ENCODE results near the gene UNK.

Gene UNK

DNA sequence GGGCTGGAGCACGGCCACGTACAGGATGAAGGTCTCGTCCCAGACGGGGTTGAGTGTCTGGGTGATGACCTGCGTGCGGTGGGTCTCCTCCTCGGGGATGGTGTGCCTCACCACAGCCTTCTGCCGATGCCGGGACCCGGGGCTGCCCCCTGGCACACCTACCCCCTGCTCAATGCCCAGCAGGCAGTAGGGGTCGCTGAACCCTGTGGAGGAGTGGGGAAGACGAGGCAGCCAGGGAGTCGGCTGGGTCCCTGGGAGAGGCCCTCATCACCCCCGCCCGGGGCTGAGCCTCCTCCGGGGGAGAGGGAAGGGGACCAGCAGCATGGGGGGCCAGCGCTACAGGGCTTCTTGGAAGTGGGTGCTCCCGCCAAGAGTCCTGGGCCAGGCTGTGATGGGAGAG lies 57.8 kb downstream of the UNK start:
- H3K9me3 ChIP-seq (ENCODE audit: control insufficient read depth in 2 of 2, low read length in 2 of 2) = no peaks in the 10 kb centered on the region
- no peak overlapping the region for H3K4me3 ChIP-seq (ENCODE audit: low read length in 2 of 2)
- no peak overlapping the region for H3K27ac ChIP-seq (ENCODE audit: low read length)
- H3K9ac ChIP-seq (ENCODE audit: low read length in 2 of 2) = no peak overlapping the region
- H3K27me3 ChIP-seq (ENCODE audit: control insufficient read depth in 1 of 2, insufficient read depth in 2 of 2, low read length in 2 of 2) = no peaks in the 10 kb centered on the region
- H3K4me1 ChIP-seq (ENCODE audit: control insufficient read depth, insufficient read depth, low read length) = peaks cover 16% of the 10 kb centered on the region
- H3K36me3 ChIP-seq (ENCODE audit: control insufficient read depth in 2 of 2, insufficient read depth in 2 of 2, low read length in 2 of 2) = peaks cover 14 to 16% of the 10 kb centered on the region in 2 donors

DNA sequence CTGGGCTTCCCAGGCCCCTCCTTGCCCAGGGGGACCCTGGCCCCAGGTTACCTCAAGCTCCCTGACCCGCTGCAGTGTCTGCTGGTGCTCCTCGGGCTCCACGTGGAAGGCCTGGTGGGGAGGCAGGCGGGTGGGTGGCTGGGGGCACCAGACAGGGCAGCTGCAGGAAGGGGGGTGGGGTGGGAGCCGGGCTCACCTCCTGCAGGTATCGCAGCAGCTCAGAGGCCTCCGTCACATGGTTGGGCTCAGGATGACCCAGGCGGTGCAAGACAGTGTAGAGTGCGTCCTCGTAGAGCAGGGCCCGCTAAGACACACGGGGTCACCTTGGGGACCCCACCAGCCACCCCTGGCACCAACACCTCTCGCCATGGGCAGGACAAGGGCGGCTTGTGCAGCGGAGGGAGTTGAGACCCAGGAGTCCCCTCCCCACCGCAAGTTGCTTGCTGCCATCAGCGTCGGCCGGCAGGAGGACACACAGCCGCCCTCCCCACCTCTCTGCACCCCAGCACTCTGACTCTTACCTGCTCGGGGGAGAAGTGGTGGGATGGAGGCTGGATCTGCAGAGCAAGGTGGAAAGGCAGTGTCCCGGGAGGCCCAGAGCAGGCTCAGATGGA lies 58.5 kb downstream of the UNK start:
- no peaks in the 10 kb centered on the region for H3K27me3 ChIP-seq (ENCODE audit: control insufficient read depth in 1 of 2, insufficient read depth in 2 of 2, low read length in 2 of 2)
- peaks cover 20% of the 10 kb centered on the region for H3K4me1 ChIP-seq (ENCODE audit: control insufficient read depth, insufficient read depth, low read length)
- no peak overlapping the region for H3K27ac ChIP-seq (ENCODE audit: low read length)
- no peak overlapping the region for H3K9ac ChIP-seq (ENCODE audit: low read length in 2 of 2)
- H3K9me3 ChIP-seq (ENCODE audit: control insufficient read depth in 2 of 2, low read length in 2 of 2) = no peaks in the 10 kb centered on the region
- no peak overlapping the region for H3K4me3 ChIP-seq (ENCODE audit: low read length in 2 of 2)
- peaks cover 19 to 23% of the 10 kb centered on the region in 2 donors for H3K36me3 ChIP-seq (ENCODE audit: control insufficient read depth in 2 of 2, insufficient read depth in 2 of 2, low read length in 2 of 2)

DNA sequence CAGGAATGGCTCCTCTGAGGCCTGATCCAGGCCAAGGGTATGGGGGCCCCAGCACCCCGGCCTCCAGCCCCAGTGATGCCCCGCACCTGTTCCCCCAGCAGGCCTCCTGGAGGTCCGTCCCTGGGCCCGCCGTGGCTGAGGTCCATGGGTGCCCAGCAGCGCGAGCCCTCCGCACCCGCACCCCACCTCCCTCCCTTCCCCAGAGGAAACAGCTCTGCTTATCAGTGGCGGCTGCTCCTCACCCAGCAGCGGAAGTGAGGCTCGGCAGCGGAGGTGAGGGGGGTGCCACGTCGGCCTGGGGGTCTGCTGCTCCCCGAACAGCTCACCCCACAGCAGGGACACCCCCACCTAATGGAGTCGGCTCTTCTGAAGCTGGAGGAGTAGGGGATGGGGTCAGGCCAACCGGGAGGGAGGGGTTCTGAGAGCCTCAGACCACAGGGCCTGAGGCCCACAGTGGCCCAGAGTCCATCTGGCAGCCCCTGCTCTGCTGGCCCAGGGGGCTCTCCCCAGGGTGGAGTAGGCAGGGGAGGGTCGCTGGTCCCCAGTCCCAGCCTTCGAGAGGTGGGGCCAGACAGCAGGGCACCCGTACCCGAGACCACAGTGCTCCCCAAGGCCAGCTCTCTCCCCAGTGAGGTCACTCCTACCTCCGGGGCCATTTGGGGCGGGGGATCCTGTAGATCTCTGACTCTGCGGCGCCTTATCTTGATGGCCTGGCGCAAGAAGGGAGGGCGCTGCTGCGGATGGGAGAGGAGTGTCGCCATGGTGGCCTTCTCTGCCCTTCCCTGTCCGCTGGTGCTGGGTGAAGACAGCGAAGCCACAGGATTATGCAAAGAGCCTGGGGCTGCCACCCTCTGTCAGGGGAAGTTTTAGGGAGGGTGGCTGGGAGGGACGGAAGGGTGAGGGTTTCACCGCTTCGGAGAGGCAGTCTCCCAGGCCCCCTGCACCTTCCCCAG lies 59.2 kb downstream of the UNK start, which contains the start of gene UNC13D:
Gene UNC13D (minus strand): TSS at position 828 of the 953 bp plus-strand sequence. CDS start 67 bp downstream, at position 761.
- no peaks in the 10 kb centered on the region for H3K9me3 ChIP-seq (ENCODE audit: control insufficient read depth in 2 of 2, low read length in 2 of 2)
- H3K9ac ChIP-seq (ENCODE audit: low read length in 2 of 2) = peak within 1 kb of the TSS; percentile 33 to 36
- H3K27me3 ChIP-seq (ENCODE audit: control insufficient read depth in 1 of 2, insufficient read depth in 2 of 2, low read length in 2 of 2) = no peaks in the 10 kb centered on the region
- peaks cover 24% of the 10 kb centered on the region for H3K4me1 ChIP-seq (ENCODE audit: control insufficient read depth, insufficient read depth, low read length)
- H3K4me3 ChIP-seq (ENCODE audit: low read length in 2 of 2) = no peak within 1 kb of the TSS
- peaks cover 27 to 30% of the 10 kb centered on the region in 2 donors for H3K36me3 ChIP-seq (ENCODE audit: control insufficient read depth in 2 of 2, insufficient read depth in 2 of 2, low read length in 2 of 2)
- H3K27ac ChIP-seq (ENCODE audit: low read length) = peak within 1 kb of the TSS; percentile 66

DNA sequence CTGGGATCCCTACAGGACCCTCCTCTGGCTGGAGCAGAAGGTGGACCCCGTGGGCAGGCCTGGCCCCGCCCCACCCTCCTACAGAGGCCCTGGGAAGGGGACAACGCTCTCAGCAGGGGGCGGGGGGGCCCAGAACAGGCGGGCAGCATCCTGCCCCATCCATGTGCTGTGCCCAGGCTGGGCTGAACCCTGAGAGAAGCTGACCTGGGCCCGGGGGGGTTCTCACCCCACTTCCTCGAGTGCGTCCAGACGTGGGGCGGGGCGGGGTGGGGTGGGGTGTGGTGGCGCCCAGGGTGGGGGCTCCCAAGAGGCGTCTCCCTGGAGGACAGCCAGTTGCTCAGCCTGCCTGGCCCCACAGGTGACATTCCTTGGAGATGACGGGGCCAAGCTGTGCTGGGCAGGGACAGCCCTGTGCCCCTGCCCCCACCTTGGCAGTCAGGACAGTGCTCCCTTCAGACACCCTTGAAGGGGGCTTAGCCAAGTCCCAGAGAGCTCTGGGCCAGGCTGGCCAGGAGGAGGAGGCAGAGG lies 60.0 kb downstream of the UNK start:
- peaks cover 32 to 36% of the 10 kb centered on the region in 2 donors for H3K36me3 ChIP-seq (ENCODE audit: control insufficient read depth in 2 of 2, insufficient read depth in 2 of 2, low read length in 2 of 2)
- peak overlapping the region; percentile 66 for H3K27ac ChIP-seq (ENCODE audit: low read length)
- H3K9me3 ChIP-seq (ENCODE audit: control insufficient read depth in 2 of 2, low read length in 2 of 2) = no peaks in the 10 kb centered on the region
- H3K27me3 ChIP-seq (ENCODE audit: control insufficient read depth in 1 of 2, insufficient read depth in 2 of 2, low read length in 2 of 2) = no peaks in the 10 kb centered on the region
- no peak overlapping the region for H3K4me3 ChIP-seq (ENCODE audit: low read length in 2 of 2)
- H3K4me1 ChIP-seq (ENCODE audit: control insufficient read depth, insufficient read depth, low read length) = peaks cover 27% of the 10 kb centered on the region
- H3K9ac ChIP-seq (ENCODE audit: low read length in 2 of 2) = peak overlapping the region; percentile 33 to 36

DNA sequence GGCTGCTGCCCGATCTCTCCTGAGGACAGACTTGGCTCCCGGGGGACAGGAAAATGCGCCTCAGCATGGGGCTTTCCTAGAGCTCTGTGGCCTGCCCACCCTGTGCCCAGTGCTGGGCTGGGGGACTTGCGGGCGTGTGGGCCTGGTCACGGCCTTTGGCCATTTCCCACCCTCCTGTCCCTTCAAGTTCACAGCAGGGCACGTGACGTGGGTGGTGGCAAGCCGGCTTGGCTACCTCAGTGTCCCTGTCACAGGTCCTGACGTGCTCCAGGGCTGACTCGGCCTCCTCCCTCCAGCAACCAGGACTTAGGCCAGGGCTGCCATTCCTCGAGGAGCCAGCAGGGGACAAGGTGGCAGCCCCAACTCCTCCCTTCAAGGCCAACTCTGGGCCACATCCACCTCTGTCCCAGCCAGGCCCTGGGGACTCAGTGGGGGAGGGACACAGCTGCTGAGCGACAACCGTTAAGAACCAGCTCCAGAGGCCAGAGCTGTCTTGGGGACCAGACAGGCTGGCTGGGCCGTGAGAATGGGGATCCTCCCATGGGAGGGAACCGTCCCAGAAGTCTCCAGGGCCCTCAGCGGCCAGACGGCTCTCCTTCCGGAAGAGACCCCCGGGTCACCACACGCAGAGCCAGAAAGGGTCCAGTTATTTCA lies 60.6 kb downstream of the UNK start:
- Histone ChIP-seq H3K27me3 (ENCODE audit: control insufficient read depth in 1 of 2, insufficient read depth in 2 of 2, low read length in 2 of 2) (no peaks in the 10 kb centered on the region), H3K27ac (ENCODE audit: low read length) (peak overlapping the region; percentile 66), H3K4me1 (ENCODE audit: control insufficient read depth, insufficient read depth, low read length) (peaks cover 31% of the 10 kb centered on the region), H3K9me3 (ENCODE audit: control insufficient read depth in 2 of 2, low read length in 2 of 2) (no peaks in the 10 kb centered on the region), H3K4me3 (ENCODE audit: low read length in 2 of 2) (no peak overlapping the region), H3K9ac (ENCODE audit: low read length in 2 of 2) (peak overlapping the region; percentile 33 to 36), H3K36me3 (ENCODE audit: control insufficient read depth in 2 of 2, insufficient read depth in 2 of 2, low read length in 2 of 2) (peaks cover 36 to 41% of the 10 kb centered on the region in 2 donors)

DNA sequence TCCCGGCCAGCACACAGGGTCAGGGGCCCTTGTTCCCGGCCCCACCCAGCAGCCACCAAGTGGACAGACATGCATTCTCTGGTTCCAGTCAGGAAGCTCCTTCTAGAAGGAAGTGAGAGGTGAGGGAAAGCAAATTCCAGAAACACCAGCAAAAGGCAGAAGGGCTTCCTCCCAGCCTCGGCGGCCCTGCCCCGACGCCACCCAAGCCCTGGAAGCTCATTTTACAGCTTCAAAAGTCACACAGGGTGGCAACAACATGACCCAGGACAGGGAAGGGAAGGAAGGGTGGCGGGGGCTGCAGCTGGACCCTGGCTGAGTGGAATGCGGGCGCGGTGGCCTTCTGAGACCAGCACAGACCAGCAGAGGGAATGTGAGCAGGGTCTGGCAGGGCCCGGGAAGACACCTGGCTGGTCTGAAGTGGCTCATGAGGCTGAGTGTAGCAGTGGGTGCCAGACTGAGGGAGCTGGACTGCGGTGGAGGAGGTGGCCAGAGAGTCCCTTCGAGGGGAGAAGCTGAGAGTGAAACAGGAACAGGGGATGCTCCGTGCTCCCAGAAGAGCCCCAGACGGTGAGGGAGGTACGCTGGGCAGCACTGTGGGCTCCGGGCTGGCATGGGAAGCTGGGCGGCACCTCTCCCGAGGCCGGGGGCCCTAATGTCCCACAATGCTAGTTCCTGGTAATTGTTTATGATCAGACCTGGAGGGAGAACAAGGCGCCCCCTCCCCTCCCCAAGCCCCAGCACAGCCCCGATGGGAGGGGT lies 61.5 kb downstream of the UNK start:
- H3K4me1 ChIP-seq (ENCODE audit: control insufficient read depth, insufficient read depth, low read length) = peaks cover 39% of the 10 kb centered on the region
- peak overlapping the region in 1 of 2 donors; percentile 13 for H3K9ac ChIP-seq (ENCODE audit: low read length in 2 of 2)
- H3K27me3 ChIP-seq (ENCODE audit: control insufficient read depth in 1 of 2, insufficient read depth in 2 of 2, low read length in 2 of 2) = no peaks in the 10 kb centered on the region
- H3K4me3 ChIP-seq (ENCODE audit: low read length in 2 of 2) = no peak overlapping the region
- H3K9me3 ChIP-seq (ENCODE audit: control insufficient read depth in 2 of 2, low read length in 2 of 2) = no peaks in the 10 kb centered on the region
- H3K27ac ChIP-seq (ENCODE audit: low read length) = peak overlapping the region; percentile 66
- H3K36me3 ChIP-seq (ENCODE audit: control insufficient read depth in 2 of 2, insufficient read depth in 2 of 2, low read length in 2 of 2) = peaks cover 41 to 48% of the 10 kb centered on the region in 2 donors

DNA sequence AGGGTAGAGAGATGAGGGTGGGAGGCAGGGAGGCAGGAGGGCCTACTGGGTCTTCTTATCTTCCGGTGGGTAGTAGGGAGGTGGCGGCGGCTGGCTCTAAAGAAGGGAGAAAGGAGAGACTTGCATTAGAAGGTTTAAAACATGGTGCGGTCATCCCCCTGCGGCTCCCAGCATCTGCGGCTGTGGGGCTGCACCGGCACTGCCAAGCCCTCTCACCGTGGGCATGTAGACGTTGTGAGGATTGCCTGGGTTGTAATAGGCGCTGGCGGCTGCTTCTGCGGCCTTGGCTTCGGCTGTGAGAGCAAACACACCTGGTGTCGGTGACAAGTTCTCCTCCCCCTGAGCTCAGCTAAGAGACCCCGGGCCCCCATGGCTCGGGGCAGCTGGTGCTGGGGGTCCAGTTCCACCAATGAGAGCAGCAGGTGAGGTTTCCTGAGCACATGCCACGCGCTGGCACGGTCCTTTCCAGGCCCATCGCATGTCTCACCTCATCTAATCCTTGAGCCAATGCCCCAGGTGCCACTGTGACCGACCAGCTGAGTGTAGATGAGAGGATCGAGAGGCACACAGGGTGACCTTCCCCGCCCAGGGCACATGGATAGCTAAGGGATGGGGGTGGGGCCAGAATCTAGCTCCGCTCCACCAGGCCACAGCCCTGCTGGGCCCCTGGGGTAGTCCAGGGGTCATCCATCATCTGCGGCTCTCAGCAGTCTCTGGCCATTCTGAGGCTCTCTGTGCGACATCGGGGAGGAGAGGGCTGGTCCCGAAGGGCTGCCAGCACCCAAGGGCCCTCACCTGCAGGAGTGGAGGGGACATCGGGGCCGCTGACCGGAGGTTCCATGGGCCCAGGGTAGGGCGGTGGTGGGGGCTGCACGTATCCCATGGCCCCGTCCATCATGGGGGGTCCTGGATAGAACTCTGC lies 62.3 kb downstream of the UNK start:
- H3K4me1 ChIP-seq (ENCODE audit: control insufficient read depth, insufficient read depth, low read length) = peaks cover 47% of the 10 kb centered on the region
- no peak overlapping the region for H3K4me3 ChIP-seq (ENCODE audit: low read length in 2 of 2)
- H3K27me3 ChIP-seq (ENCODE audit: control insufficient read depth in 1 of 2, insufficient read depth in 2 of 2, low read length in 2 of 2) = no peaks in the 10 kb centered on the region
- H3K9me3 ChIP-seq (ENCODE audit: control insufficient read depth in 2 of 2, low read length in 2 of 2) = no peaks in the 10 kb centered on the region
- no peak overlapping the region for H3K9ac ChIP-seq (ENCODE audit: low read length in 2 of 2)
- H3K36me3 ChIP-seq (ENCODE audit: control insufficient read depth in 2 of 2, insufficient read depth in 2 of 2, low read length in 2 of 2) = peaks cover 44 to 53% of the 10 kb centered on the region in 2 donors
- H3K27ac ChIP-seq (ENCODE audit: low read length) = no peak overlapping the region

DNA sequence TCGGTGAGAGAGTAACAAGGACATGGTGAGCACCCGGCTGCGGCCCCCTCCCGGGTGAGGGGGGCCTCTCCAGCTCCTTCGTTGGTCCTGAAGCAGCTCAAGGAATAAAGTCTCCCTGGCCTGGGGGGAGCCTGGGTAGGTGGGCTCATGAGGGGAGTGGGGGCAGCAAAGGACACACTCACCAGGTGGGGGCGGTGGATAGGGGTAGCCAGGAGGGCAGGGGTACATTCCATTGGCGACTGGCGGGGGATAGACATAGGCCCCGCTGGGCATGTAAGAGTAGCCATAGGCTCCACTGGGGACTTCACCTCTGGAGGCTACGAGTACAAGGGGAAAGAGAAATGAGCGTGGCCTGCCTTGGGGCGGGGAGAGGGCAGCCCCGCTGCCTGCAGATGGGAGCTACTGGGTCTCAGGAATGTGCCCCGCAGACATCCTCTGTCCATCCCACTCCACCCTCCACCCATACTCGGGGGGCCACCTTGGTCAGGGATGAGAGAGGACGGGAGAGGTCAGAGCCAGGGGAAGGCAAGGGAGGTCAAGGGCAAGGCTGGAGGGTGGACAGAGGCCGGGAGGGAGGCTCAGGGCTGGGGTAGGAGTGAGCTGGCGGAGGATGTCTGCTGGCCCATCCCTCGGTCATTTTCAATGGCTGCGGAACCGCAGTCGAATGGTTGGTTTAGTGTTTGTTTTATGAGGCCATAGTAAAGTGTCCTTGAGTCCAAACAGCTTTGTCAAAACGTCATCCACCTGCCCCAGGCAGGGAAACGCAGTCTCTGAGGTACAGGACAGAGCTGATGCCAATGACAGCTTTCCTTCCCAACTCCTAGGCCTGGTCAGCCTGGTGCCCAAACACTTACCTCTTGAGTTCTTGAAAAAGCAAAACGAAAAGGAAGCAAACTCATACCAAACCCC lies 63.3 kb downstream of the UNK start:
- Histone ChIP-seq H3K27me3 (ENCODE audit: control insufficient read depth in 1 of 2, insufficient read depth in 2 of 2, low read length in 2 of 2) (no peaks in the 10 kb centered on the region), H3K9ac (ENCODE audit: low read length in 2 of 2) (no peak overlapping the region), H3K36me3 (ENCODE audit: control insufficient read depth in 2 of 2, insufficient read depth in 2 of 2, low read length in 2 of 2) (peaks cover 44 to 53% of the 10 kb centered on the region in 2 donors), H3K9me3 (ENCODE audit: control insufficient read depth in 2 of 2, low read length in 2 of 2) (no peaks in the 10 kb centered on the region), H3K27ac (ENCODE audit: low read length) (peak overlapping the region; percentile 46), H3K4me3 (ENCODE audit: low read length in 2 of 2) (no peak overlapping the region), H3K4me1 (ENCODE audit: control insufficient read depth, insufficient read depth, low read length) (peaks cover 50% of the 10 kb centered on the region)

All from stomach smooth muscle (tissue), 2 donors.